DND-41 (cell line): ENCODE results near the gene TCF23.

ENCODE experiments used
- ATAC-seq: fragments of 200-7000 bp; cut with Tn5 transposase; 3 replicates; pipeline ENCODE4 v1.9.1; 2021; ENCODE audit warnings: low read depth; ENCODE audit not compliant: insufficient read depth
- DNase-seq: peaks from one replicate; pipeline ENCODE4 v3.0.0-alpha.2; 2020
- H2AFZ ChIP-seq: 2 replicates; pipeline ENCODE4 v1.6.0; 2012; ENCODE audit warnings: low read depth, low read length
- H3K27ac ChIP-seq: 2 replicates; pipeline ENCODE4 v1.5.1; 2012; ENCODE audit warnings: low read length, inconsistent platforms
- H3K27me3 ChIP-seq: fragments of 200-600 bp; sonication (generic); 2 replicates; pipeline ENCODE4 v1.6.0; 2012; ENCODE audit warnings: low read length, mild to moderate bottlenecking, inconsistent platforms; ENCODE audit not compliant: insufficient read depth, poor library complexity
- H3K36me3 ChIP-seq: 2 replicates; pipeline ENCODE4 v1.5.1; 2012; ENCODE audit warnings: low read length, inconsistent platforms; ENCODE audit not compliant: insufficient read depth
- H3K4me1 ChIP-seq: 2 replicates; pipeline ENCODE4 v1.5.1; 2012; ENCODE audit warnings: mild to moderate bottlenecking, low read length; ENCODE audit not compliant: insufficient read depth
- H3K4me2 ChIP-seq: 2 replicates; pipeline ENCODE4 v1.6.0; 2012; ENCODE audit warnings: mild to moderate bottlenecking, moderate library complexity, low read length, inconsistent platforms; ENCODE audit not compliant: insufficient read depth
- H3K4me3 ChIP-seq, 2 experiments: fragments of 200-600 bp in 1 of 2; shearing (Covaris generic) in 1 of 2; 2 replicates each; pipeline ENCODE4 v1.5.1; 2012 to 2016; ENCODE audit warnings: inconsistent platforms in 2 of 2, low read length in 2 of 2, mild to moderate bottlenecking in 2 of 2, low read depth in 1 of 2, moderate library complexity in 1 of 2
- H3K79me2 ChIP-seq: 2 replicates; pipeline ENCODE4 v1.6.0; 2012; ENCODE audit warnings: low read length, inconsistent platforms; ENCODE audit not compliant: insufficient read depth
- H3K9ac ChIP-seq: 2 replicates; pipeline ENCODE4 v1.6.0; 2012; ENCODE audit warnings: low read depth, mild to moderate bottlenecking, inconsistent platforms, low read length, moderate library complexity
- H3K9me3 ChIP-seq: 2 replicates; pipeline ENCODE4 v1.5.1; 2012; ENCODE audit warnings: low read length, moderate library complexity, mild to moderate bottlenecking, inconsistent platforms; ENCODE audit not compliant: insufficient read depth, severe bottlenecking
- H4K20me1 ChIP-seq: 2 replicates; pipeline ENCODE4 v1.6.0; 2012; ENCODE audit warnings: low read length; ENCODE audit not compliant: insufficient read depth
- EZH2 ChIP-seq: IDR thresholded peaks from 3 replicates; pipeline ENCODE4 v1.6.1; 2012; ENCODE audit warnings: borderline replicate concordance, low read depth, mild to moderate bottlenecking, moderate library complexity, low read length, inconsistent platforms; ENCODE audit not compliant: severe bottlenecking
- TF ChIP-seq, protein P1 (sequence below): IDR thresholded peaks from 2 replicates; pipeline ENCODE4 v1.5.1; 2012; ENCODE audit warnings: borderline replicate concordance, low read length, moderate library complexity, mild to moderate bottlenecking; ENCODE audit not compliant: poor library complexity, severe bottlenecking; ENCODE audit errors: extremely low read depth

The TCF23 gene

DNA sequence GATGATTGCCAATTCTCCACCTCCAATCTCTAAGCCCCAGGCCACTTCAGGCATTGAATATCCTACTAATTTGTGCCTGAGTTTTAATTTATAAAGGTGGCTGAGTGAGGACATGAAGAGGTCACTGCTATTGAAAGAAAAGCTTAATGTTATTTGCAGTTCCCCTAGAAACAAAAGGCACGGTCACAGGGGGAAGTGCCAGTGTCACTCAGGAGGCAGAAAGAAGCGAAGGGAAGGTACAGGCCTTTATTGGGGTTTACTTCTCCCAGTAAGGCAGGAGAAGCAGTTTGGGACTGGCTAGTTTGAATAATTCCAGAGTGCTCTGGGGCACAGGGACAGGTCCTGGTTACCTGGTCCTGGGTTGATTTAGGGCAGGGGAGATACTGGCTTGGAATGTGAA, 26.9 kb upstream of the TCF23 start:
- ATAC-seq (no peak), DNase-seq (no peak)
- Histone ChIP-seq H3K36me3 (no peaks in the 10 kb centered on the region), H3K27me3 (peaks cover 5% of the 10 kb centered on the region), H3K79me2 (no peaks in the 10 kb centered on the region), H3K9me3 (no peaks in the 10 kb centered on the region), H3K4me2 (no peak overlapping the region), H3K4me1 (no peaks in the 10 kb centered on the region), H2AFZ (no peak overlapping the region), H4K20me1 (no peaks in the 10 kb centered on the region), H3K27ac (no peak overlapping the region), H3K4me3 (no peak overlapping the region), H3K9ac (no peak overlapping the region)
- no peak for TF ChIP-seq EZH2
- TF ChIP-seq, protein P1, sequence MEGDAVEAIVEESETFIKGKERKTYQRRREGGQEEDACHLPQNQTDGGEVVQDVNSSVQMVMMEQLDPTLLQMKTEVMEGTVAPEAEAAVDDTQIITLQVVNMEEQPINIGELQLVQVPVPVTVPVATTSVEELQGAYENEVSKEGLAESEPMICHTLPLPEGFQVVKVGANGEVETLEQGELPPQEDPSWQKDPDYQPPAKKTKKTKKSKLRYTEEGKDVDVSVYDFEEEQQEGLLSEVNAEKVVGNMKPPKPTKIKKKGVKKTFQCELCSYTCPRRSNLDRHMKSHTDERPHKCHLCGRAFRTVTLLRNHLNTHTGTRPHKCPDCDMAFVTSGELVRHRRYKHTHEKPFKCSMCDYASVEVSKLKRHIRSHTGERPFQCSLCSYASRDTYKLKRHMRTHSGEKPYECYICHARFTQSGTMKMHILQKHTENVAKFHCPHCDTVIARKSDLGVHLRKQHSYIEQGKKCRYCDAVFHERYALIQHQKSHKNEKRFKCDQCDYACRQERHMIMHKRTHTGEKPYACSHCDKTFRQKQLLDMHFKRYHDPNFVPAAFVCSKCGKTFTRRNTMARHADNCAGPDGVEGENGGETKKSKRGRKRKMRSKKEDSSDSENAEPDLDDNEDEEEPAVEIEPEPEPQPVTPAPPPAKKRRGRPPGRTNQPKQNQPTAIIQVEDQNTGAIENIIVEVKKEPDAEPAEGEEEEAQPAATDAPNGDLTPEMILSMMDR, result no peak

DNA sequence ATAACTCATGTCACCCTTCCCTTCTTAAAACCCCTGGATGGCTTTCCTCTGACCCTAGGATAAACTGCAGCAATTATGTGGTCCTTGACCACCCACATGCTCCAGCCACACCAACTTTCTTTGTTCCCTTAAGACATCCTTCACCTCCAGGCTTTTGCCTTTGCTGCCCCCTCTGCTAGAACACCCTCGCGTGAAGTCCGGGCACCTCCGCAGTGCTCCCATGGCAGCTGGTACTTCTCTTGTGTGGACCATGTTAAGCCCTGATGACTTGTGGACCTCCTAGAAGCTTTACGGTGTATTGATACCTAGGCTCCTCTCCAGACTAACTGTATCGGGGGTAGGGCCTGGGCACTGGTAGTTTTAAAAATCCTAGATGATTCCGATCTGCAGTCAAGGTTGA, 26.0 kb upstream of the TCF23 start:
- TF ChIP-seq, protein P1, result no peak
- TF ChIP-seq EZH2, result no peak
- no peak for ATAC-seq
- no peaks in the 10 kb centered on the region for H3K79me2 ChIP-seq
- H3K4me3 ChIP-seq, result no peak overlapping the region
- H3K9me3 ChIP-seq, result no peaks in the 10 kb centered on the region
- peaks cover 5% of the 10 kb centered on the region for H3K27me3 ChIP-seq
- no peaks in the 10 kb centered on the region for H4K20me1 ChIP-seq
- H3K36me3 ChIP-seq, result no peaks in the 10 kb centered on the region
- no peak for DNase-seq
- H3K27ac ChIP-seq, result no peak overlapping the region
- H3K4me1 ChIP-seq, result no peaks in the 10 kb centered on the region
- no peak overlapping the region for H2AFZ ChIP-seq
- H3K9ac ChIP-seq, result no peak overlapping the region
- no peak overlapping the region for H3K4me2 ChIP-seq

DNA sequence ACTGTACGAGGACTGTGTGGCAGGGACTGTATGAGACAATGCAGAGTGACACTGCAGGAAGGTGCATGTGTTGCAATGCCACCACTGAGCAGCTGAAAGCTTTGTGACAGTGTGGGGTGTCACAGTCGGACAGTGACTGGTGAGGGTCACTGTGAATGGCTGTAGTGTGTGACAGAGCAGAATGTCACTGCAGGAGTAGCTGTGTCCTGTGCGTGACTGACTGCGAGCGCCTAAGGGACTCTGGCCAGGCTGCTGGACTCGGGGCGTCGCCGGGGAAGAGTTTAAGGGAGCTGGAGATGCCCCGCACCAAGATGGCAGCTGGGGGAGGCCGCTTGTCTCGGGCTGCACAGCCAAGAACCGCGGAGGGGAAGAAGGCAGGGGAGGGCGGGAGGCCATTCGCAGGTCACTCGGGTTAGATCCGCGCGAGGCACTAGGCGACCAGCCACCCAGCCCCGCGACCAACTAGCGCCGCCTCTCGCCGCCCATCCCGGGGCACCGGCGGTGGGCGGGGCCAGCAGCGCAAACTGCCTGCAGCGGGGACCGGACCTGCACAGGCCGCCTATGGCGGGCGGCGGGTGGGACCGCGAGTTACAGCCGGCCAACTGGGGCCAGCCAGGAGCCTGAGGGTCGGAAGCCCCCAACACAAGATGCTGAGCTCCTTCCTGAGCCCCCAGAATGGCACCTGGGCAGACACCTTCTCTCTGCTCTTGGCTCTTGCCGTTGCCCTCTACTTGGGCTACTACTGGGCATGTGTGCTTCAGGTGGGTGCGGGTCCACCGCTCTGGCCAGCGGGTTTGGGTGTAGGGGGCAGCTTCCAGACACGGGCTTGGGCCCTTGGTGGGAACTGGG, 25.3 kb upstream of the TCF23 start, which contains the start of gene ABHD1:
Gene ABHD1, plus strand, starts transcription at position 514 of the 849 bp plus-strand sequence. Its CDS starts 134 bp downstream, at position 648.
- H2AFZ ChIP-seq, result no peak within 1 kb of the TSS
- H4K20me1 ChIP-seq, result no peaks in the 10 kb centered on the region
- no peaks in the 10 kb centered on the region for H3K9me3 ChIP-seq
- no peak within 1 kb of the TSS for H3K4me2 ChIP-seq
- H3K27me3 ChIP-seq, result peaks cover 5% of the 10 kb centered on the region
- no peak for TF ChIP-seq EZH2
- TF ChIP-seq, protein P1, result no peak
- no peak within 1 kb of the TSS for H3K4me3 ChIP-seq
- DNase-seq, result no peak
- ATAC-seq, result no peak
- no peaks in the 10 kb centered on the region for H3K36me3 ChIP-seq
- no peak within 1 kb of the TSS for H3K27ac ChIP-seq
- no peaks in the 10 kb centered on the region for H3K4me1 ChIP-seq
- H3K9ac ChIP-seq, result no peak within 1 kb of the TSS
- no peaks in the 10 kb centered on the region for H3K79me2 ChIP-seq
